Loucy (cell line): ENCODE measurements around the gene ADAMTS7.

ENCODE experiments used
- H2AFZ ChIP-seq: fragments of 200-600 bp; sonication (generic); 2 replicates; pipeline ENCODE4 v1.6.0; 2016; ENCODE audit warnings: antibody characterized with exemption, mild to moderate bottlenecking, low read length, moderate library complexity
- H3F3A ChIP-seq: fragments of 200-600 bp; 2 replicates; pipeline ENCODE4 v1.6.0; 2016; ENCODE audit warnings: antibody characterized with exemption, low read depth, mild to moderate bottlenecking
- H3K27me3 ChIP-seq: fragments of 200-600 bp; sonication (generic); 2 replicates; pipeline ENCODE4 v1.6.1; 2014; ENCODE audit warnings: low read length, mild to moderate bottlenecking; ENCODE audit not compliant: insufficient read depth, poor library complexity, severe bottlenecking
- H3K36me3 ChIP-seq: fragments of 200-600 bp; sonication (generic); 2 replicates; pipeline ENCODE4 v1.6.1; 2016; ENCODE audit warnings: low read length; ENCODE audit not compliant: insufficient read depth
- H3K4me1 ChIP-seq: fragments of 200-600 bp; sonication (generic); 2 replicates; pipeline ENCODE4 v1.5.1; 2014; ENCODE audit warnings: low read length, mild to moderate bottlenecking; ENCODE audit not compliant: insufficient read depth, poor library complexity, severe bottlenecking
- H3K4me2 ChIP-seq: fragments of 200-600 bp; sonication (generic); 2 replicates; pipeline ENCODE4 v1.6.0; 2014; ENCODE audit warnings: antibody characterized with exemption, low read length, low read depth, mild to moderate bottlenecking; ENCODE audit not compliant: poor library complexity, severe bottlenecking
- H3K4me3 ChIP-seq: fragments of 200-600 bp; sonication (generic); 2 replicates; pipeline ENCODE4 v1.5.1; 2014; ENCODE audit warnings: low read length, mild to moderate bottlenecking, mixed read lengths; ENCODE audit not compliant: poor library complexity, severe bottlenecking
- H3K79me2 ChIP-seq: fragments of 200-600 bp; sonication (generic); 2 replicates; pipeline ENCODE4 v1.6.1; 2014; ENCODE audit warnings: low read length; ENCODE audit not compliant: insufficient read depth
- H3K9ac ChIP-seq: fragments of 200-600 bp; sonication (generic); 2 replicates; pipeline ENCODE4 v1.6.0; 2014; ENCODE audit warnings: mild to moderate bottlenecking, low read depth, low read length, moderate library complexity; ENCODE audit not compliant: poor library complexity, severe bottlenecking
- H3K9me2 ChIP-seq: fragments of 200-600 bp; sonication (generic); replicated peaks from 2 replicates; pipeline ENCODE4 v1.6.1; 2016; ENCODE audit warnings: low read depth, low read length, mixed read lengths
- H3K9me3 ChIP-seq: fragments of 200-600 bp; sonication (generic); 2 replicates; pipeline ENCODE4 v1.6.1; 2014; ENCODE audit warnings: mild to moderate bottlenecking, antibody characterized with exemption, low read length, low read depth; ENCODE audit not compliant: insufficient read depth
- H4K20me1 ChIP-seq: fragments of 200-600 bp; sonication (generic); 2 replicates; pipeline ENCODE4 v1.6.0; 2014; ENCODE audit warnings: antibody characterized with exemption, low read length, mild to moderate bottlenecking; ENCODE audit not compliant: insufficient read depth, poor library complexity, severe bottlenecking
- EZH2phosphoT487 ChIP-seq: fragments of 200-600 bp; IDR thresholded peaks from 2 replicates; pipeline ENCODE4 v1.6.1; 2018; ENCODE audit warnings: antibody characterized with exemption, mild to moderate bottlenecking, moderate library complexity, borderline replicate concordance
- TF ChIP-seq, protein P1 (sequence below): fragments of 200-600 bp; sonication (generic); conservative IDR thresholded peaks from 2 replicates; pipeline ENCODE4 v1.5.1; 2014; ENCODE audit warnings: mild to moderate bottlenecking, antibody characterized with exemption, low read length

Gene ADAMTS7

DNA sequence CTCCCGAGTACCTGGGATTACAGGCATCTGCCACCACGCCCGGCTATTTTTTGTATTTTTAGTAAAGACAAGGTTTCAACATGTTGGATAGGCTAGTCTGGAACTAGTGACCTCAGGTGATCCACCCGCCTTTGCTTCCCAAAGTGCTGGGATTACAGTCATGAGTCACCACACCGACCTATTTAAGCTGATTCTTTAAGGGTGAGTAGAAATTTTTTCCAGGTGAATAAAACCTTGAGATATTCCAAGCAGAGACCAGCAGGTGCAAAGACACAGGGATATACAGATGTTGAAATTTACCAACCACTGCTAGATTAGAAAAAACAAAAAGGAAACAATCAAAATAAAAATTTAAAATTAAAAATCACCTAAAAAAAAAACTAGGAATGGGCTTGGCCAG is 95.8 kb downstream of the ADAMTS7 start:
- Histone ChIP-seq H3K27me3 (no peaks in the 10 kb centered on the region), H3K9me2 (no peaks in the 10 kb centered on the region), H3F3A (no peaks in the 10 kb centered on the region), H3K4me2 (no peak overlapping the region), H3K9ac (no peak overlapping the region), H2AFZ (no peak overlapping the region), H3K4me3 (no peak overlapping the region), H4K20me1 (no peaks in the 10 kb centered on the region), H3K4me1 (no peaks in the 10 kb centered on the region), H3K9me3 (no peaks in the 10 kb centered on the region), H3K36me3 (no peaks in the 10 kb centered on the region), H3K79me2 (no peaks in the 10 kb centered on the region)
- TF ChIP-seq EZH2phosphoT487, result no peak
- TF ChIP-seq, protein P1, sequence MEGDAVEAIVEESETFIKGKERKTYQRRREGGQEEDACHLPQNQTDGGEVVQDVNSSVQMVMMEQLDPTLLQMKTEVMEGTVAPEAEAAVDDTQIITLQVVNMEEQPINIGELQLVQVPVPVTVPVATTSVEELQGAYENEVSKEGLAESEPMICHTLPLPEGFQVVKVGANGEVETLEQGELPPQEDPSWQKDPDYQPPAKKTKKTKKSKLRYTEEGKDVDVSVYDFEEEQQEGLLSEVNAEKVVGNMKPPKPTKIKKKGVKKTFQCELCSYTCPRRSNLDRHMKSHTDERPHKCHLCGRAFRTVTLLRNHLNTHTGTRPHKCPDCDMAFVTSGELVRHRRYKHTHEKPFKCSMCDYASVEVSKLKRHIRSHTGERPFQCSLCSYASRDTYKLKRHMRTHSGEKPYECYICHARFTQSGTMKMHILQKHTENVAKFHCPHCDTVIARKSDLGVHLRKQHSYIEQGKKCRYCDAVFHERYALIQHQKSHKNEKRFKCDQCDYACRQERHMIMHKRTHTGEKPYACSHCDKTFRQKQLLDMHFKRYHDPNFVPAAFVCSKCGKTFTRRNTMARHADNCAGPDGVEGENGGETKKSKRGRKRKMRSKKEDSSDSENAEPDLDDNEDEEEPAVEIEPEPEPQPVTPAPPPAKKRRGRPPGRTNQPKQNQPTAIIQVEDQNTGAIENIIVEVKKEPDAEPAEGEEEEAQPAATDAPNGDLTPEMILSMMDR, result no peak

- H3K9me2 ChIP-seq, result no peaks in the 10 kb centered on the region
- H4K20me1 ChIP-seq, result no peaks in the 10 kb centered on the region
- H3K27me3 ChIP-seq, result no peaks in the 10 kb centered on the region
- no peak overlapping the region for H2AFZ ChIP-seq
- H3K36me3 ChIP-seq, result no peaks in the 10 kb centered on the region
- no peaks in the 10 kb centered on the region for H3K4me1 ChIP-seq
- no peak overlapping the region for H3K9ac ChIP-seq
- no peaks in the 10 kb centered on the region for H3F3A ChIP-seq
- H3K9me3 ChIP-seq, result no peaks in the 10 kb centered on the region
- TF ChIP-seq, protein P1, result no peak
- no peak for TF ChIP-seq EZH2phosphoT487
- H3K79me2 ChIP-seq, result no peaks in the 10 kb centered on the region
- no peak overlapping the region for H3K4me3 ChIP-seq
- no peak overlapping the region for H3K4me2 ChIP-seq
These were observed 96.4 kb downstream of the ADAMTS7 start for GRCh38 chr15:78714890-78715289.

- Histone ChIP-seq H3K79me2 (no peaks in the 10 kb centered on the region), H2AFZ (no peak overlapping the region; the same call in 1 of the 2 replicates), H3K27me3 (no peaks in the 10 kb centered on the region), H3F3A (no peaks in the 10 kb centered on the region), H4K20me1 (no peaks in the 10 kb centered on the region), H3K36me3 (no peaks in the 10 kb centered on the region), H3K4me3 (no peak overlapping the region), H3K4me2 (no peak overlapping the region), H3K4me1 (peaks cover 4% of the 10 kb centered on the region), H3K9me3 (no peaks in the 10 kb centered on the region), H3K9ac (no peak overlapping the region), H3K9me2 (no peaks in the 10 kb centered on the region)
- TF ChIP-seq, protein P1, result no peak
These were observed 98.3 kb downstream of the ADAMTS7 start for GRCh38 chr15:78712797-78713515.
